ENCODE measurements around the gene IL17RB.

Gene IL17RB

DNA sequence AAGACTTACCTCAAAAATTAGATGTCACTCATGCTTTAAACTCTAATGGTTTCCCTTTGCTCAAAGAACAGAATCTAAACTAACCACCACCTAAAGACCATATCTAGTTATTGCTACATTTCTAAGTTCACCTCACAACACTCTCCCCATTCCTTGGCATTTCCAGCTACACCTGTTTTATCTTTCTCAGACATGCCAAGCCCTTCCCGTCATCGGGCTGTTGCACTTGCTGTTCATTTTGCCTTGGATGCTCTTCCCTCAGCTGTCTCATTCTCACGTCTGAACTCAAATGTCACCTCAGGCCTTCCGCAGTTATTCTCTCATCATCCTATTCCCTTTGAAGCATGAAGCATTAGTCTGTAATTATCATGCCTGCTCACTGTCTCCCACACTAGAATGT, 36.6 kb downstream of the IL17RB start:
- Histone ChIP-seq H3K9ac (ENCODE audit: low read length) (no peak overlapping the region), H3K36me3 (ENCODE audit: insufficient read depth, low read length) (peaks cover 44% of the 10 kb centered on the region), H3K4me3 (ENCODE audit: low read depth in 1 of 2, low read length in 2 of 2) (no peak overlapping the region), H3K9me3 (ENCODE audit: low read length) (no peaks in the 10 kb centered on the region), H3K27me3 (ENCODE audit: control insufficient read depth in 1 of 2, insufficient read depth in 2 of 2, low read length in 2 of 2) (no peaks in the 10 kb centered on the region), H3K27ac (ENCODE audit: low read depth, low read length) (no peak overlapping the region), H3K4me1 (ENCODE audit: insufficient read depth, low read length) (peaks cover 13% of the 10 kb centered on the region)

- Histone ChIP-seq H3K27me3 (ENCODE audit: control insufficient read depth in 1 of 2, insufficient read depth in 2 of 2, low read length in 2 of 2) (no peaks in the 10 kb centered on the region), H3K4me3 (ENCODE audit: low read depth in 1 of 2, low read length in 2 of 2) (no peak overlapping the region), H3K9ac (ENCODE audit: low read length) (no peak overlapping the region), H3K36me3 (ENCODE audit: insufficient read depth, low read length) (peaks cover 33% of the 10 kb centered on the region), H3K4me1 (ENCODE audit: insufficient read depth, low read length) (peaks cover 14% of the 10 kb centered on the region), H3K9me3 (ENCODE audit: low read length) (no peaks in the 10 kb centered on the region), H3K27ac (ENCODE audit: low read depth, low read length) (no peak overlapping the region)
Observed at GRCh38 chr3:53884623-53885022, 38.3 kb downstream of the IL17RB start.

DNA sequence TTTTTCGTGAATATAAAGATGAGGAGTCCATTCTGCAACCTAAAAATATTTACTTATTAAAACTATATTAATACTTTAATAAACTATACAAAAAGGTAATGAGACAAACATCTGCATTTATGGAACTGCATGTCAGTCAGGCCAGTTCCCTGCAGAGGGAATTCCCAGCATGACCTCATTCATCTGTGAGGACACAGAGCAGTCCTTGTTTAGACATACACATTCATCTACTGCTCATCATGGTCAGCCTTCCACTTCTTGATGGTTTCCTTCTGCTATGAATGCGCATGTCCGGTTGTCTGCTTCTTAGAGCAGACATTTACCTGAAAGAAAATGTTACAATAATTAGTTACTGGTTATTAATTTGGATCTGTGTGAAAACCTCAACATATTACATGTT, 38.9 kb downstream of the IL17RB start:
- Histone ChIP-seq H3K9ac (ENCODE audit: low read length) (no peak overlapping the region), H3K9me3 (ENCODE audit: low read length) (no peaks in the 10 kb centered on the region), H3K36me3 (ENCODE audit: insufficient read depth, low read length) (peaks cover 29% of the 10 kb centered on the region), H3K27ac (ENCODE audit: low read depth, low read length) (no peak overlapping the region), H3K4me1 (ENCODE audit: insufficient read depth, low read length) (peaks cover 20% of the 10 kb centered on the region), H3K4me3 (ENCODE audit: low read depth in 1 of 2, low read length in 2 of 2) (no peak overlapping the region), H3K27me3 (ENCODE audit: control insufficient read depth in 1 of 2, insufficient read depth in 2 of 2, low read length in 2 of 2) (no peaks in the 10 kb centered on the region)

GRCh38 chr3:53887446-53887845, 41.1 kb downstream of the IL17RB start:
- Histone ChIP-seq H3K4me3 (ENCODE audit: low read depth in 1 of 2, low read length in 2 of 2) (no peak overlapping the region), H3K27me3 (ENCODE audit: control insufficient read depth in 1 of 2, insufficient read depth in 2 of 2, low read length in 2 of 2) (no peaks in the 10 kb centered on the region), H3K9me3 (ENCODE audit: low read length) (no peaks in the 10 kb centered on the region), H3K9ac (ENCODE audit: low read length) (no peak overlapping the region), H3K36me3 (ENCODE audit: insufficient read depth, low read length) (peaks cover 29% of the 10 kb centered on the region), H3K27ac (ENCODE audit: low read depth, low read length) (no peak overlapping the region), H3K4me1 (ENCODE audit: insufficient read depth, low read length) (peaks cover 17% of the 10 kb centered on the region)

DNA sequence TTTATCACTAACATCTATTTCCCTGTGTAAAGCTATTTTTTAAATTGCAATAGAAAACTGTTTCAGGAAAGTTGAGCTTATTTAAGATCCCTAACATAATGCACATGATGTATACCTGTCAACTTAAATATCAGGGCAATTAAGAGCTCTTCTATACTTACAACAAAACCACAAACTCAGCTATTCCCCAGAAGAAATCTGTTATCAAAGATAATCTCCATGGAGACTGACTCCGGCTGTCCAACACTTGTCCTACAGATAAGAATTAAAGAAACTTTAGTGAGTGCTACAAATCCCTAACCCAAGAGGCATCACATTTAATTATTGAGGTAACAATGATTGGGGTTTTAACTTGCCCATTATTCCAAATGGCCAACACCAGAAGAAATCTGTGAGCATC, 41.9 kb downstream of the IL17RB start:
- H3K9me3 ChIP-seq (ENCODE audit: low read length): no peaks in the 10 kb centered on the region
- H3K36me3 ChIP-seq (ENCODE audit: insufficient read depth, low read length): peaks cover 29% of the 10 kb centered on the region
- no peak overlapping the region for H3K27ac ChIP-seq (ENCODE audit: low read depth, low read length)
- H3K4me3 ChIP-seq (ENCODE audit: low read depth in 1 of 2, low read length in 2 of 2): no peak overlapping the region
- H3K27me3 ChIP-seq (ENCODE audit: control insufficient read depth in 1 of 2, insufficient read depth in 2 of 2, low read length in 2 of 2): no peaks in the 10 kb centered on the region
- H3K9ac ChIP-seq (ENCODE audit: low read length): no peak overlapping the region
- H3K4me1 ChIP-seq (ENCODE audit: insufficient read depth, low read length): peaks cover 14% of the 10 kb centered on the region

DNA sequence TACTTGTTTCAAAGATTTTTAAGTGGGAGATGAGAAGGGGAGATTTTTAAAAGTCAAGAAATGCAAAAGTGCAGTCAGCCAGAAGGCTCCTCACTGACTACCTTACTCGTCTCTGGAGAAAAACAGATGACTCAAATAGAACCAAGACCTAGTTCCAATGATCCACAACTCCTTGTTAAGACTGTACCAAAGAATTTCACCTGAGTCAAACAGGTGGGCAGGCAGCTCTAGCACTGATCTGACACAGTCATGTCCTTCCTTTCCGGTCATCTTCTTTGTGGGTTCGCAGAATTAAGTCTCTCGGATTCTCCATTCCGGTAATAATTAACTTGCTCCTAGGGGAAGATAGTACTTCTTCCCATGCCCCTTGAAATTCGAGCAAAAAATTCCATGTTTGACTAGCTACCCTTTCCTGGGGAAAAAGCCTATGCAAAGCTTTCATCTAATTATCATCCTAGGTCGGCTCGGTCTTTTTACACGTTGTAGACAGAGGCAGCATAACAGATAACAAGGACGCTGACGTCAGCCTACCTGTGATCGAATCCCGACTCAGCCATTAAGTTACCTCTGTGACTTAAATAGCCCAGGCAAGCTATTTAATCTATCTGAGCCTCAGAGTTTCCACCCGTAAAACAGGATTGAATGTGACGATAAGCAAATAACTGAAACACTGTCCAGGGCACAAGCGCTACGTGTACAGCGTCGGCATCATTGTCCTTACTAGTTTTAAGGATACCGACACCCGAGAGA, 44.5 kb downstream of the IL17RB start:
- H3K36me3 ChIP-seq (ENCODE audit: insufficient read depth, low read length): peaks cover 15% of the 10 kb centered on the region
- H3K27me3 ChIP-seq (ENCODE audit: control insufficient read depth in 1 of 2, insufficient read depth in 2 of 2, low read length in 2 of 2): no peaks in the 10 kb centered on the region

DNA sequence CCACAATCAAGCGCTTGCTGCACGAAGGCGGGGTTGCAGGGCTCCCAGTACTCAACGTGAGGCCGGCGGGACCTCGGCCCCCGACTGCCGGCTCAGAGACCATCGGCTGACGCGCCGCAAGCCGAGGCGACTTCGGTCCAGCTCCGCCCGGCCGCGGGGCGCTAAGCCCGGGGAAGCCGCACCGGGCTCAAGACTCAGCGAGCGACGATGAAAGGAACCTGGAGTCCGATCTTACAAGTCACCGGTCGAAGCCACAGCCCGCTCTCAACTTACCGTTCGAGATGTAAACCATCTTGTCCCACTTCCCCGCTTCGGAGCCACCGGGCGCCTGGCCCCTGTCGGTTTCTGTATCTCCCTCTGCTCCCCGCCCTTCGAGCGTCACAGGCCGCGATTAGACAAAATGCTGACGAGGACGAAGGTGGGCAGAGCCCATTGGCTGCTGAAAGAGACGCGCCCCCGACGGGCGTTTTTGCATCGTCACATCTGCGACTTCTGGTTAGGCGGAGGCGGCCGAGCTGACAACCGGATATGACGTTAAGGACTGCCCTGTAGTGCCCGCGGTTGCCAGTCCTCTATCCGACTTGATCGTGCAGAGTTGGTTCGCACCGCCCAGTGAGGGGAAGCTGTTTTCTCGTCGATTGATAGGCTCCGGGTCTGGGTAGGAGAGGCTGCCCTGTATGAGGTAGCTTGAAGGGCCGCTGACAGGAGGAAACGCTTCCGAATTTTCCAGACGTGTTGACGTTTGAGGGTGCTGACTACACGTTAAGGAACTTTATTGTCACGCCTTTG, 45.3 kb downstream of the IL17RB start, which contains the start of gene SELENOK:
SELENOK (minus strand) TSS at position 363 of the 789 bp plus-strand sequence.
- Histone ChIP-seq H3K4me1 (ENCODE audit: insufficient read depth, low read length) (peaks cover 14% of the 10 kb centered on the region), H3K9me3 (ENCODE audit: low read length) (no peaks in the 10 kb centered on the region), H3K4me3 (ENCODE audit: low read depth in 1 of 2, low read length in 2 of 2) (peak within 1 kb of the TSS; percentile 69 to 93), H3K36me3 (ENCODE audit: insufficient read depth, low read length) (peaks cover 10% of the 10 kb centered on the region), H3K27ac (ENCODE audit: low read depth, low read length) (peak within 1 kb of the TSS; percentile 75), H3K27me3 (ENCODE audit: control insufficient read depth in 1 of 2, insufficient read depth in 2 of 2, low read length in 2 of 2) (no peaks in the 10 kb centered on the region), H3K9ac (ENCODE audit: low read length) (peak within 1 kb of the TSS; percentile 96)

More for the DNA sequence above, 44.5 kb downstream of the IL17RB start:
- no peaks in the 10 kb centered on the region for H3K9me3 ChIP-seq (ENCODE audit: low read length)
- H3K4me1 ChIP-seq (ENCODE audit: insufficient read depth, low read length): peaks cover 14% of the 10 kb centered on the region
- H3K9ac ChIP-seq (ENCODE audit: low read length): peak overlapping the region; percentile 96
- H3K4me3 ChIP-seq (ENCODE audit: low read depth in 1 of 2, low read length in 2 of 2): peak overlapping the region; percentile 69 to 93
- H3K27ac ChIP-seq (ENCODE audit: low read depth, low read length): peak overlapping the region; percentile 75

- Histone ChIP-seq H3K4me1 (ENCODE audit: insufficient read depth, low read length) (peaks cover 14% of the 10 kb centered on the region), H3K27me3 (ENCODE audit: control insufficient read depth in 1 of 2, insufficient read depth in 2 of 2, low read length in 2 of 2) (no peaks in the 10 kb centered on the region), H3K4me3 (ENCODE audit: low read depth in 1 of 2, low read length in 2 of 2) (peak overlapping the region; percentile 34 to 93), H3K9ac (ENCODE audit: low read length) (peak overlapping the region; percentile 9), H3K9me3 (ENCODE audit: low read length) (no peaks in the 10 kb centered on the region), H3K36me3 (ENCODE audit: insufficient read depth, low read length) (peaks cover 4% of the 10 kb centered on the region), H3K27ac (ENCODE audit: low read depth, low read length) (peak overlapping the region; percentile 75)
Observed at GRCh38 chr3:53892286-53892637, 45.9 kb downstream of the IL17RB start.

- H3K27ac ChIP-seq (ENCODE audit: low read depth, low read length): no peak overlapping the region
- no peak overlapping the region for H3K4me3 ChIP-seq (ENCODE audit: low read depth in 1 of 2, low read length in 2 of 2)
- H3K27me3 ChIP-seq (ENCODE audit: control insufficient read depth in 1 of 2, insufficient read depth in 2 of 2, low read length in 2 of 2): no peaks in the 10 kb centered on the region
- H3K9me3 ChIP-seq (ENCODE audit: low read length): no peaks in the 10 kb centered on the region
- no peaks in the 10 kb centered on the region for H3K36me3 ChIP-seq (ENCODE audit: insufficient read depth, low read length)
- no peaks in the 10 kb centered on the region for H3K4me1 ChIP-seq (ENCODE audit: insufficient read depth, low read length)
- no peak overlapping the region for H3K9ac ChIP-seq (ENCODE audit: low read length)
Observed at GRCh38 chr3:53899750-53900149, 53.4 kb downstream of the IL17RB start.

DNA sequence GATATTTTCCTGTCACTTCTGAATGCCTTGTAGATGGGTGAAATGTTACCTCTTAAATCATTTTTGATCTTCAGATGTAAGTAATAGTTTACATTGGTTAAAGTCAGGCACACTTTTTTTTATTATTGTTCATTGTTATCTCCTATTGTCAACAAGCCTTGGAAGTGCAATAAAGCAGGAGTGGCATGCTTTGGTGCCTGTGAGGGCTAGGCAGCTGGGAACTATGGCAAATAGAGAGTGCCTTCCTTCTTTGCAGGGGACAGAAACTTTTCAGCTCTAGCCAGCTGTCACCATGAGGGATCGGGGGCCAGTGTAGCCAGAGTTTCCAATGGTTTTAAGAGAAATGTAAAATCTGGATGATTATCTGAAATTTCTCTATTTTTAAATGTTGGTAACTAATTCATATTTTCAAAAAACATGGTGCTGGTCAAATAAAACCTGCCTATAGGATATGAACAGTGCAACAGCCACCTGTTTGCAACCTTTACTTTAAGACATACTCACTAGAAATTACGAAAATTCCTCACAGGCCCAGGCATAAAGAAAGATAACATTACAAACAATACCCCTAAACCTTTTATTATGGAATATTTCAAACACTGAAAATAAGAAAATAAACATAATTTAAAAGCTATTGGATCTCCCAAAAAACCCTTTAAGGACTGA, 54.4 kb downstream of the IL17RB start:
- Histone ChIP-seq H3K4me3 (ENCODE audit: low read depth in 1 of 2, low read length in 2 of 2) (no peak overlapping the region), H3K36me3 (ENCODE audit: insufficient read depth, low read length) (no peaks in the 10 kb centered on the region), H3K27ac (ENCODE audit: low read depth, low read length) (no peak overlapping the region), H3K4me1 (ENCODE audit: insufficient read depth, low read length) (no peaks in the 10 kb centered on the region), H3K9me3 (ENCODE audit: low read length) (no peaks in the 10 kb centered on the region), H3K9ac (ENCODE audit: low read length) (no peak overlapping the region), H3K27me3 (ENCODE audit: control insufficient read depth in 1 of 2, insufficient read depth in 2 of 2, low read length in 2 of 2) (no peaks in the 10 kb centered on the region)

GRCh38 chr3:53902067-53902466, 55.7 kb downstream of the IL17RB start:
- Histone ChIP-seq H3K4me1 (ENCODE audit: insufficient read depth, low read length) (no peaks in the 10 kb centered on the region), H3K9ac (ENCODE audit: low read length) (no peak overlapping the region), H3K27me3 (ENCODE audit: control insufficient read depth in 1 of 2, insufficient read depth in 2 of 2, low read length in 2 of 2) (no peaks in the 10 kb centered on the region), H3K27ac (ENCODE audit: low read depth, low read length) (no peak overlapping the region), H3K4me3 (ENCODE audit: low read depth in 1 of 2, low read length in 2 of 2) (no peak overlapping the region), H3K36me3 (ENCODE audit: insufficient read depth, low read length) (no peaks in the 10 kb centered on the region), H3K9me3 (ENCODE audit: low read length) (no peaks in the 10 kb centered on the region)

Data from muscle layer of colon (tissue), 2 donors.